ENCODE results near the gene CYFIP2.

- no peak for TF ChIP-seq EZH2 (optimal IDR thresholded peaks at IDR 0.05; ENCODE audit: low read depth, low read length)
- no peak for TF ChIP-seq CTCF (IDR thresholded peaks at IDR 0.05; ENCODE audit: low read length)
- no peak for TF ChIP-seq EZH2phosphoT487 (IDR thresholded peaks at IDR 0.05; ENCODE audit: low read length)
Observed at GRCh38 chr5:157259699-157260098, 6.2 kb upstream of the CYFIP2 start.
